Endothelial cell of umbilical vein (primary cell): ENCODE data around the gene MYH7. TPM values are rescaled to one million over a fixed set of nuclear protein-coding genes. Genes with fewer than 3 reads are reported as not detected.

Experiments
- BruUV-seq: library from RNA; stranded (reverse); fragments of 400-500 nt; replicated peaks from 2 replicates; lab custom pipeline; 2021; lab: Mats Ljungman, UMichigan
- CTCF ChIA-PET: fragments of 300-600, 350-600 bp; sonication (Branson Sonifier 250); formaldehyde crosslinking; loops from one replicate; lab custom pipeline; 2021; ENCODE audit warnings: antibody characterized with exemption, inconsistent platforms; lab: Charles Lee
- POLR2A ChIA-PET: fragments of 300-600, 350-600 bp; sonication (Branson Sonifier 250); formaldehyde crosslinking; loops from one replicate; lab custom pipeline; 2021; ENCODE audit warnings: antibody characterized with exemption, inconsistent platforms; lab: Charles Lee
- DNase-seq: peaks from one replicate; pipeline ENCODE4 v3.0.0-alpha.2; 2011; ENCODE audit warnings: low read depth, low spot score
- FAIRE-seq: peaks from 2 replicates; lab custom pipeline; 2011; peaks lifted over from hg19 to GRCh38; lab: Jason Lieb, UNC
- H2AFZ ChIP-seq: 2 replicates; pipeline ENCODE4 v1.6.0; 2012; ENCODE audit warnings: low read depth, low read length, control low read depth, inconsistent platforms
- H3K27ac ChIP-seq: 2 replicates; pipeline ENCODE4 v1.5.1; 2011; ENCODE audit warnings: low read depth, mild to moderate bottlenecking, control low read depth, low read length, moderate library complexity; ENCODE audit not compliant: insufficient read depth
- H3K27me3 ChIP-seq, 2 experiments: 2 replicates each; pipeline versions ENCODE4 v1.6.0 to v1.6.1; 2011; ENCODE audit warnings: low read length in 2 of 2, mixed read lengths in 1 of 2; ENCODE audit not compliant: control insufficient read depth in 2 of 2, insufficient read depth in 2 of 2
- H3K36me3 ChIP-seq, 2 experiments: 2 replicates in 1 of 2; 3 replicates in 1 of 2; pipeline ENCODE4 v1.5.1; 2011; ENCODE audit warnings: low read length in 2 of 2, mild to moderate bottlenecking in 1 of 2, moderate library complexity in 1 of 2; ENCODE audit not compliant: control insufficient read depth in 2 of 2, insufficient read depth in 2 of 2; ENCODE audit errors: extremely low read depth in 1 of 2
- H3K4me1 ChIP-seq: 3 replicates; pipeline ENCODE4 v1.5.1; 2011; ENCODE audit warnings: mild to moderate bottlenecking, low read length; ENCODE audit not compliant: control insufficient read depth, insufficient read depth; ENCODE audit errors: extremely low read depth
- H3K4me2 ChIP-seq: 2 replicates; pipeline ENCODE4 v1.6.1; 2011; ENCODE audit warnings: low read length, control low read depth, mixed read lengths; ENCODE audit not compliant: insufficient read depth
- H3K4me3 ChIP-seq, 3 experiments: fragments of 200-600 bp in 1 of 3; sonication (generic), shearing (Covaris generic) in 1 of 3; replicated peaks in 1 of 3; 2 replicates each; pipeline ENCODE4 v1.5.1; 2011 to 2016; ENCODE audit warnings: control low read depth in 3 of 3, low read length in 3 of 3, mild to moderate bottlenecking in 2 of 3, inconsistent platforms in 1 of 3, low read depth in 1 of 3, moderate library complexity in 1 of 3; ENCODE audit not compliant: insufficient read depth in 1 of 3
- H3K79me2 ChIP-seq: 2 replicates; pipeline ENCODE4 v1.6.0; 2012; ENCODE audit warnings: low read length, inconsistent platforms; ENCODE audit not compliant: control insufficient read depth, insufficient read depth
- H3K9ac ChIP-seq: replicated peaks from 2 replicates; pipeline ENCODE3; 2011; ENCODE audit warnings: low read length, control low read depth; ENCODE audit not compliant: insufficient read depth; ENCODE audit errors: extremely low read depth
- H3K9me1 ChIP-seq: replicated peaks from 3 replicates; pipeline ENCODE4 v1.6.0; 2011; ENCODE audit warnings: mild to moderate bottlenecking, low read length; ENCODE audit not compliant: control insufficient read depth, insufficient read depth; ENCODE audit errors: extremely low read depth
- H3K9me3 ChIP-seq: replicated peaks from 2 replicates; pipeline ENCODE4 v1.5.1; 2012; ENCODE audit warnings: low read length, inconsistent platforms; ENCODE audit not compliant: control insufficient read depth, insufficient read depth
- H4K20me1 ChIP-seq: replicated peaks from 2 replicates; pipeline ENCODE3; 2011; ENCODE audit warnings: mild to moderate bottlenecking, low read length; ENCODE audit not compliant: control insufficient read depth, insufficient read depth; ENCODE audit errors: extremely low read depth
- EZH2 ChIP-seq: IDR thresholded peaks from 2 replicates; pipeline ENCODE4 v1.6.1; 2012; ENCODE audit warnings: borderline replicate concordance, low read depth, mild to moderate bottlenecking, moderate library complexity, low read length, inconsistent platforms; ENCODE audit not compliant: severe bottlenecking
- FOS ChIP-seq: IDR thresholded peaks from 2 replicates; pipeline ENCODE4 v1.6.1; 2011; ENCODE audit warnings: mild to moderate bottlenecking, low read length, moderate library complexity, borderline replicate concordance; ENCODE audit not compliant: insufficient read depth
- GATA2 ChIP-seq: IDR thresholded peaks from 2 replicates; pipeline ENCODE4 v1.7.0; 2011; ENCODE audit warnings: low read depth, mild to moderate bottlenecking, moderate library complexity, mixed read lengths, low read length; ENCODE audit not compliant: insufficient read length, insufficient read depth
- JUN ChIP-seq: IDR thresholded peaks from 2 replicates; pipeline ENCODE4 v1.6.1; 2011; ENCODE audit warnings: borderline replicate concordance, low read depth; ENCODE audit not compliant: insufficient read length, insufficient read depth
- MYC ChIP-seq: IDR thresholded peaks from one replicate; pipeline ENCODE4 v1.6.1; 2011; ENCODE audit warnings: mild to moderate bottlenecking, low read depth, low read length
- POLR2AphosphoS5 ChIP-seq: IDR thresholded peaks from 2 replicates; pipeline ENCODE4 v1.6.1; 2012; ENCODE audit warnings: low read depth, mild to moderate bottlenecking, control low read depth, low read length, moderate library complexity; ENCODE audit not compliant: insufficient read depth
- dilution Hi-C: fragments of 300-500 bp; cut with MboI; formaldehyde crosslinking; loops from one replicate; pipeline ENCODE4 v1.15.0; 2019; ENCODE audit warnings: low sequenced_read_pairs; ENCODE audit not compliant: extremely low pct_ligation_motif_present
- intact Hi-C: fragments of 100-400 bp; cut with micrococcal nuclease; formaldehyde crosslinking; loops from one replicate; pipeline ENCODE4 v1.10.0; 2022
- polyA plus RNA-seq, 4 experiments: library from polyadenylated mRNA; depleted of rRNA in 3 of 4; stranded (reverse) in 3 of 4; unstranded in 1 of 4; fragments of >200 nt; gene quantifications; 2 replicates each; pipeline versions ENCODE4 v1.2.1 to v1.2.3, GENCODE V29; 2011 to 2012; ENCODE audit warnings: missing spikeins in 1 of 4
- total RNA-seq: library from RNA; stranded (reverse); gene quantifications from 2 replicates; pipeline ENCODE4 v1.2.3, GENCODE V29; 2021
- TF ChIP-seq, protein P1 (sequence below): IDR thresholded peaks from 2 replicates; pipeline ENCODE4 v1.6.1; 2011; ENCODE audit not compliant: insufficient read depth, insufficient read length

MYH7 gene
- total and polyA plus RNA-seq, 2 donors (not counting 3 experiments of a cell fraction or from before 2014, with no cell fraction given): not detected

DNA sequence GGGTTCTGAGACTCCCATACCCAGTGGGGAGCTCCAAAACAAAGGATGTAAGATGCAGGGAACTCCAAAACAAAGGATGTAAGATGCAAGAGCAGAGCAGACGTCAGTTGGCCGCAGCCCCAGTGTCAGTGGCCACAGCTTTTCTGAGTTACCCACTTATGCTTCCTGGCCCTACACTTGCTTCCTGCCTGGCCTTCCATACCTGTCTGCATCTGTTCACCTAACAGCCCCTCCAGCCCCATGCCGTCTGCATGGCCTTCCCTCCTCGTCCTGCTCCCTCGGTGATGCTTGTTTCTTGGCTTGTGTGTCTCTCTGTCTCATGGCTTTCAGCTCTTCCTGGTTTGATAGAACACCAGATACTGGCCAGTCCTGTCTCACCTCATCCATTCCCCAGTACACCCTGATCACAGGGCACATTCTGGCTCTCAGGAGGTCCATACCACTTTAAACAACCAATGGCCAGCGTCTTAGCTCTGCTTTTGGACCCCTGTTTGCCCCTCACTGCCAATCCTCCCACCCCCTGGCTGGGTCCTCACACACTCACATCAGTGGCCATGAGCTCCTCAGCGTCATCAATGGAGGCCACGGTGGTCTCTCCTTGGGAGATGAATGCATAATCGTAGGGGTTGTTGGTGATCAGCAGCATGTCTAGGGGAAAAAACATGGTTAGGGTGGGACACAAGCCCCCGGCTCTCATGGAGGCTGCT lies 5.3 kb downstream of the MYH7 start:
- FAIRE-seq (no peak), DNase-seq (no peak)
- ChIA-PET POLR2A (no interaction called here), CTCF (interaction anchor here (0.8 kb wide), 1 partner anchor 13 kb away, joined by 3 read pairs; no protein-coding TSS in a partner anchor)
- no TSS peak for BruUV-seq
- Histone ChIP-seq H2AFZ (no peak overlapping the region), H3K27ac (no peak overlapping the region), H3K4me1 (no peaks in the 10 kb centered on the region), H3K4me3 (no peak overlapping the region), H3K4me2 (no peak overlapping the region), H3K9me3 (no peaks in the 10 kb centered on the region), H3K27me3 (no peaks in the 10 kb centered on the region), H4K20me1 (no peaks in the 10 kb centered on the region), H3K36me3 (no peaks in the 10 kb centered on the region), H3K9me1 (no peaks in the 10 kb centered on the region), H3K79me2 (no peaks in the 10 kb centered on the region), H3K9ac (no peak overlapping the region)
- dilution Hi-C loops: no loop called here
- intact Hi-C loops: no loop called here
- no peak for TF ChIP-seq EZH2
- no peak for TF ChIP-seq POLR2AphosphoS5
- TF ChIP-seq FOS: no peak
- no peak for TF ChIP-seq JUN
- TF ChIP-seq, protein P1, sequence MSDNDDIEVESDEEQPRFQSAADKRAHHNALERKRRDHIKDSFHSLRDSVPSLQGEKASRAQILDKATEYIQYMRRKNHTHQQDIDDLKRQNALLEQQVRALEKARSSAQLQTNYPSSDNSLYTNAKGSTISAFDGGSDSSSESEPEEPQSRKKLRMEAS: no peak
- TF ChIP-seq MYC: no peak
- TF ChIP-seq GATA2: no peak
